ENCODE results near the gene CDK17.
"Not testable (repeated sequence)": the region's sequence is repeated elsewhere in the genome, so short reads cannot be mapped to it uniquely, and the experiment has no call there.

CDK17 gene

GRCh38 chr12:96399919-96400630 lies at the start of gene CDK17:
Gene CDK17 (minus strand): TSS chr12:96400439. CDS start chr12:96334836, 65,603 bp downstream.
- peak; percentile 87 for DNase-seq

DNA sequence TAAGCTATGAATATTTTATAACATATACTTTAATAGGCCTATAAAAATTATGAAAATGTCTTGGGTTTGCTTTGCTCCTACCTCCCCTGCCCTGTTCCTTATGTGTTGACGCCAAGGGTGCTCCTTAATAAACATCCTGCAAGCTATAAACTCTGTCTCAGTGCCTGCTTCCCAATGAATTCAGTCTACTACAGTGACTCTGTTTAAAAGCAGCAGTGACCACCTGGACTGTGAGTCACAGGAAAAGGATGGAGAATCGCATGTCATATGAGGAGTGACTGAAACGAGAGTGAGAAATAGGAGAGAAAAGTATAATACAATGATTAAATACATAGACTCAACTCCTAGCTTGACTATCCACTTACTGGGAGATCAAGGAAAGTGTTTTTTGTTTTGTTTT lies 48.1 kb upstream of the CDK17 start:
- DNase-seq: no peak

DNA sequence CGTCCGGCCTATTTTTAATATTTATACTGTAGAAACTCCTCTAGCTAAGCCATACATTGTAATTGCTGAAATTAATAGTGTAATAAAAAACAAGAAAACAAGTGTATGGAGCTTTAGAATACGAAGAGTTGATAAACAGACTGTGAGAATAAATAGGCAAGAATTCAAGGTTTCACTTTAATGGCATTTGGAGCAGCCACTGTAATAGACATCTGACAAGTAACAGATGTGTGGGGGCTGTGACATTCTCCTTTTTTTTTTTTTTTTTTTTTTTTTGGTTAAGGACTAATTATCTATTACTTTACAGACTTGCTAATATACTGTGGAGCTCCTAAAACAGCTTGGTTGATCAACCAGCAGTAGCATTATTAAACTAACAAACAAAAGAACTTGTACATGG lies 47.0 kb upstream of the CDK17 start:
- no peak for DNase-seq

- DNase-seq: peak; percentile 27
These were observed 45.7 kb upstream of the CDK17 start for GRCh38 chr12:96445691-96446583.

- no peak for DNase-seq
These were observed 44.2 kb upstream of the CDK17 start for GRCh38 chr12:96444399-96444798.

- no peak for DNase-seq
These were observed 42.7 kb upstream of the CDK17 start for GRCh38 chr12:96442906-96443305.

- DNase-seq: no peak
These were observed 41.6 kb upstream of the CDK17 start for GRCh38 chr12:96441816-96442215.

GRCh38 chr12:96438330-96438729 lies 38.1 kb upstream of the CDK17 start:
- DNase-seq: no peak

DNA sequence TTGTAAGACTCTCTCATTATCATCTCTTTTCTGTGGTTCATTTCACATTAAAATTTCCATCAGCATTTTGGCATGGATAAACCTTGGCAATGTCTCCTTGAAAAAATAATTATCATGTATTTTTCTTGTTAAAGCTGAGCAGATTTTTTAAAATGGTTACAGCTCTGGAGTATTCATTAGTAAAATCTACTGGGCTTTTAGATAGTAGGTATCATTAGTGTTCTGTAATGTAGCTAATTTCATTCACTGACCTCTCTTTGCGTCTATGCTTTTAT lies 36.9 kb upstream of the CDK17 start:
- no peak for DNase-seq

GRCh38 chr12:96436366-96437170 lies 36.3 kb upstream of the CDK17 start:
- DNase-seq: no peak

- DNase-seq: peak; percentile 56
These were observed 33.9 kb upstream of the CDK17 start for GRCh38 chr12:96434107-96434506.

- DNase-seq: not testable (repeated sequence)
These were observed 32.5 kb upstream of the CDK17 start for GRCh38 chr12:96432496-96433321.

DNA sequence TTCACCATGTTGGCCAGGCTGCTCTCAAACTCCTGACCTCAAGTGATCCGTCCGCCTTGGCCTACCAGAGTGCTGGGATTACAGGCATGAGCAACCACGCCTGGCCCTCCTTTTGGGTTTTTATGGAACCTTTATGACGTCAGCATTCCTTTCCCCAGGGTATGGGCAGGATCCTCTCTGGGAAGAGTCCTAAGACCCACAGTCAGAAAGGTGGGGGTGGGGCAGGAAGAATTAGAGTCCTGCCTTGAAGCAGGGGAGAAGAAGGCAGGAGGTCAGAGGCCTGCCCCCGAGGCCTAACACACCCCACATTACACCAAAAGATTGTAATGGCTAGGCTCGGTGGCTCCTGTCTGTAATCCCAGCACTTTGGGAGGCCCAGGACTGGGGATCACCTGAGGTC lies 30.8 kb upstream of the CDK17 start:
- DNase-seq: no peak

- no peak for DNase-seq
These were observed 27.1 kb upstream of the CDK17 start for GRCh38 chr12:96427269-96427729.

GRCh38 chr12:96425951-96426350 lies 25.7 kb upstream of the CDK17 start:
- no peak for DNase-seq

- DNase-seq: no peak
These were observed 25.1 kb upstream of the CDK17 start for GRCh38 chr12:96425321-96425720.

GRCh38 chr12:96424601-96425000 lies 24.4 kb upstream of the CDK17 start:
- no peak for DNase-seq

DNA sequence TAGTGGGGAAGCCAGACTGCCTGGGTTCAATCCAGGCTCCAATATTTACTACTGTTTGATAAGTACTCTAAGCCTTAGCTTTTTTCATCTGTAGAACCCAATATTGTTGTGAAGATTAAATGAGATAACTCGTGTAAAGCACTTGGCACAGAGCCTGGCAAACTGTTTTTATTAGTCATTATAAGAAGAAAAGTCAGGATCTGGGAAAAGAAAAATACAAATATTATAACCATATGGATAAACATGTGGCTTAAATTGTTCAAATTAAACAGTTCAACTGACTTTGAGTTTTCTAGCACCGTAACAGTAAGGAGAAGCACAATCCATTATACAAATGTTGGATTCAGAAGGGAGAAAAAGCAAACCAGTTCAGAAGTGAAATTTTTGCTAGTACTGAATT lies 22.0 kb upstream of the CDK17 start:
- DNase-seq: no peak

DNA sequence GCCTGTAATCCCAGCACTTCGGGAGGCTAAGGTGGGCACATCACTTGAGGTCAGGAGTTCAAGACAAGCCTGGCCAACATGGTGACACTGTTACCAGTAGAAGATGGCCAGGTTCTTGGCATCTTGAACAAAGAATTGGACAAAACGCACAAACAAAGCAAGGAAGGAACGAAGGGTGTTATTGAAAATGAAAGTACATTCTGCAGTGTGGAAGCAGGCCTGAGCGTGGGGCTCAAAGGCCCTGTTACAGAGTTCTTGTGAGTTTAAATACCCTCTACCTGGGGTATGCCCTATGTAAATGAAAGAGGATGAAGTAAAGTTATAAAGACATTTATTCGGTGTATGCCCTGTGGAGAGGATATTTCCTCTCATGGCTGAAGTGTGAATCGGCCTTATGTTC lies 20.8 kb upstream of the CDK17 start:
- DNase-seq: no peak

- no peak for DNase-seq
These were observed 20.1 kb upstream of the CDK17 start for GRCh38 chr12:96420277-96420835.

- no peak for DNase-seq
These were observed 19.5 kb upstream of the CDK17 start for GRCh38 chr12:96419576-96420276.

GRCh38 chr12:96417688-96418087 lies 17.4 kb upstream of the CDK17 start:
- not testable (repeated sequence) for DNase-seq
